Esophagus squamous epithelium (tissue), 5 donors: ENCODE results near the gene PPP1R9A. TPM values are rescaled to one million over a fixed set of nuclear protein-coding genes. Genes with fewer than 3 reads are reported as not detected.

Experiments
- DNase-seq: peaks from one replicate; lab custom pipeline; 2025; lab: John Stamatoyannopoulos, UW
- H3K27ac ChIP-seq, 4 donors: fragments of 200-600 bp; sonication (generic); one replicate each; pipeline ENCODE4 v1.5.1; 2016 to 2019; ENCODE audit warnings: mild to moderate bottlenecking in 1 of 4
- H3K27me3 ChIP-seq, 4 donors: fragments of 200-600 bp; sonication (generic); 1 replicate in 3 of 4; 2 replicates in 1 of 4; pipeline versions ENCODE4 v1.5.1 to v1.6.0; 2017 to 2021; ENCODE audit warnings: antibody characterized with exemption in 1 of 4
- H3K36me3 ChIP-seq, 3 donors: fragments of 200-600 bp; sonication (generic); one replicate each; pipeline ENCODE4 v1.5.1; 2016 to 2019
- H3K4me1 ChIP-seq, 3 donors: fragments of 200-600 bp; sonication (generic); one replicate each; pipeline ENCODE4 v1.5.1; 2017 to 2019
- H3K4me3 ChIP-seq, 4 donors: fragments of 200-600 bp; sonication (generic); 1 replicate in 3 of 4; 2 replicates in 1 of 4; pipeline ENCODE4 v1.5.1; 2016 to 2019; ENCODE audit warnings: mild to moderate bottlenecking in 2 of 4, moderate library complexity in 1 of 4
- H3K9me3 ChIP-seq, 3 donors: fragments of 200-600 bp; sonication (generic); one replicate each; pipeline ENCODE4 v1.5.1; 2016 to 2019
- CTCF ChIP-seq, 6 experiments: fragments of 450-650 bp in 4 of 6; fragments of 200-600 bp in 2 of 6; sonication (generic) in 2 of 6; IDR thresholded peaks; one replicate each; pipeline ENCODE4 v1.5.1; 2016 to 2019; ENCODE audit warnings: antibody characterized with exemption in 6 of 6, mild to moderate bottlenecking in 4 of 6, moderate library complexity in 4 of 6
- POLR2A ChIP-seq, 4 donors: fragments of 450-650 bp; IDR thresholded peaks; one replicate each; pipeline ENCODE4 v1.6.1; 2017; ENCODE audit warnings: antibody characterized with exemption in 4 of 4, mild to moderate bottlenecking in 4 of 4, moderate library complexity in 3 of 4
- WGBS, 2 donors: methylation state at CpG; one replicate each; pipeline ENCODE4 v1.1.5; 2018; 5-methylcytosine and 5-hydroxymethylcytosine counted together
- intact Hi-C: fragments of 100-400 bp; cut with DNase I; formaldehyde crosslinking; loops from one replicate; pipeline ENCODE4 v1.15.0; 2022
- total RNA-seq, 4 donors: library from RNA; depleted of rRNA; stranded (reverse); fragments of >200 nt; gene quantifications; one replicate each; pipeline ENCODE4 v1.1.0, GENCODE V29; 2016
- donor health status: DM: yes; HTN: yes; CAD: no.

The PPP1R9A gene
- total RNA-seq = 1 to 10 TPM in 2 of 4 donors, under 1 TPM in 2; 0.04 to 6.3 (median 1.0) TPM

DNA sequence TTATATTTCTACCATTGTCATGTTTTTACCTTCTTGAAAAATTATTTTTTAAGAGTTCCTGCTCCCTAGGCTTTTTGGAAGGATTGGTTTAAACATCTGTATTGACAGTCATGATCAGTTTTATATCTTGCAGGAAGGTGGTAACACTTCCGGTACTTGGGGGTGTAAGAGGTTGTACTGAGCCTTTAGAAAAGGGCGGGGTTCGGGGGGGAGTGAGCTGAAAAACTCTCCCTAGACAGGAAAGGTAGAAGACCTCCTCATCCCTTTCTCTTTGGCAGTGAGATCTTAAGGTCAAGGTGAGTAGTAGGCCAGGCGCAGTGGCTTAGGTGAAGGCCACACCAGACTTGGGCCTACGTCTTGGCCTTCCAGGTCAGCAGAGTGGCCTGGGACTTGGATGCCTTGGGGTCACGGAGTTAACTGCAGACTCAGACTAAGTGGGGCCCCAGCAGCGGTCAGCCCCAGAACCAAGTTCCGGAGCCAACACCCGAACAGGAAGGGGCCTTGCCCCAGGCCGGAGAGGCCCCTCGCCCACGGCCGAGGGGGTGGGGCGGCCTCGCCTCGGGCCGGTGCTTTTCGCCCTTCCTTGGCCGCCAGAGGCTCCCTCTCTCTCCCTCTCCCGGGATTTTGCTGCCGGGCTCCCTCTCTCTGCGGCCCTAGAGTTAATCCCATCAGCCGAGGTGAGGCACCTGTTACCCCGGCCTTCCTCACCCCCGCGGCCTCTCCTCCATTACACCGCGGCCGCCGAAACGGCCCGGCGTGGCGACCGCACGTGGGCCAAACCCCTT is at the start of gene PPP1R9A:
TSS of gene PPP1R9A (plus strand) at position 569 of the 785 bp plus-strand sequence. CDS start 2,520 bp downstream, outside the sequence.
- Histone ChIP-seq H3K4me3 (peak within 1 kb of the TSS; percentile 25 to 68 (median 54)), H3K27me3 (peaks cover 0 to 41% (median 0%) of the 10 kb centered on the region in 4 donors), H3K9me3 (no peaks in the 10 kb centered on the region), H3K4me1 (peaks cover 0 to 24% (median 9%) of the 10 kb centered on the region in 3 donors), H3K27ac (peak within 1 kb of the TSS; percentile 46 to 88 (median 68)), H3K36me3 (no peaks in the 10 kb centered on the region)
- intact Hi-C loops = no loop called here
- WGBS, 2 donors = 32 to 72% methylated on average over 9 to 10 of the region's 36 CpGs
- no peak for DNase-seq
- TF ChIP-seq CTCF (IDR thresholded peaks at IDR 0.05) (peak in 1 of 6 experiments; percentile 8), POLR2A (IDR thresholded peaks at IDR 0.05) (no peak)

DNA sequence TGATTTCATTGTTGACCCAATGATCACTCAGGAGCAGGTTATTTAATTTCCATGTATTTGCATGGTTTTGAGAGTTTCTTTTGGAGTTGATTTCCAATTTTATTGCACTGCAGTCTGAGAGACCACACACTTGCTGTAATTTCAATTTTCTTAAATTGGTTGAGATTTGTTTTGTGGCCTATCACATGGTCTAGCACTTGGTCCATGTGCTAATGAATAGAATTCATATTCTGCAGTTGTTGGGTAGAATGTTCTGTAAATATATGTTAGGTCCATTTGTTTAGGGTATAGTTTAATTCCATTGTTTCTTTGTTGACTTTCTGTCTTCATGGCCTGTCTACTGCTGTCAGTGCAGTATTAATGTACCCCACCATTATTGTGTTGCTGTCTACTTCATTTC is 36.3 kb upstream of the PPP1R9A start:
- TF ChIP-seq POLR2A (IDR thresholded peaks at IDR 0.05) (no peak), CTCF (IDR thresholded peaks at IDR 0.05) (no peak)
- Histone ChIP-seq H3K27ac (no peak overlapping the region), H3K4me3 (no peak overlapping the region), H3K27me3 (no peaks in the 10 kb centered on the region), H3K4me1 (no peaks in the 10 kb centered on the region), H3K36me3 (no peaks in the 10 kb centered on the region), H3K9me3 (no peaks in the 10 kb centered on the region)
- intact Hi-C loops = no loop called here
- DNase-seq = no peak

GRCh38 chr7:94873239-94873638 is 34.2 kb upstream of the PPP1R9A start:
- DNase-seq = no peak
- Histone ChIP-seq H3K27me3 (no peaks in the 10 kb centered on the region), H3K4me1 (no peaks in the 10 kb centered on the region), H3K36me3 (no peaks in the 10 kb centered on the region), H3K27ac (no peak overlapping the region), H3K4me3 (no peak overlapping the region), H3K9me3 (peaks cover 0 to 11% (median 0%) of the 10 kb centered on the region in 3 donors)
- intact Hi-C loops = no loop called here
- WGBS, 2 donors = 80 to 96% methylated on average over 2 to 3 of the region's 3 CpGs
- TF ChIP-seq POLR2A (IDR thresholded peaks at IDR 0.05) = no peak
- TF ChIP-seq CTCF (IDR thresholded peaks at IDR 0.05) = no peak

DNA sequence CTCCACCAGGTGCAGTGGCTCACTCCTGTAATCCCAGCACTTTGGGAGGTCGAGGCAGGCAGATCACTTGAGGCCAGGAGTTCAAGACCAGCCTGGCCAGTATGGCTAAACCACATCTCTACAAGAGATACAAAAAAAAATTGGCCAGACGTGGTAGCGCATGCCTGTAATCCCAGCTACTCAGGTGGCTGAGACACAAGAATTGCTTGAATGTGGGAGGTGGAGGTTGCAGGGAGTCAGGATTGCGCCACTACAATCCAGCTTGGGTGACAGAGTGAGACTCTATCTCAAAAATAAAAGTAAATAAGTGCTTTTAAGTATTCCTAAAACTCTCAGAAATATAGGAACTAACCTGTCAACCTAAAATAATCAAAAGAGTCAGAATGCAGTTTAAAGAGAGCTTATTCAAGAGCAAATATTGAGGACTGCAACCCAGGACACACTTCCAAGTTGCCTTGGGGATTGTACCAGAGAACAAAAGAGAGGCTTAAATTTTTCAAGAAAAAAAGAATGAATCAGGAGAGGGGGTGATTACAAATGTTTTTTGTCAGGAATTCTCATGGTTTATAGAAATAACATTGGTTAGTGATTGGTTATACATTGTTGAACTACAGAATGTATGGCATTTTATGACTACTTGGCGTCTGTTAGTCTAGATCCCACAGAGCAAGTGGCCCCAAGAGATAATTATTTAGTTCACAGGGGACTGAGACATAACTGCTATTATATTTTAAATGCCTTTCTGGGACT is 33.2 kb upstream of the PPP1R9A start:
- 62 to 63% methylated on average over 4 to 5 of the region's 5 CpGs for WGBS, 2 donors
- intact Hi-C loops = no loop called here
- Histone ChIP-seq H3K27me3 (no peaks in the 10 kb centered on the region), H3K9me3 (peaks cover 0 to 15% (median 0%) of the 10 kb centered on the region in 3 donors), H3K36me3 (no peaks in the 10 kb centered on the region), H3K27ac (no peak overlapping the region), H3K4me3 (no peak overlapping the region), H3K4me1 (no peaks in the 10 kb centered on the region)
- no peak for DNase-seq
- TF ChIP-seq CTCF (IDR thresholded peaks at IDR 0.05) (no peak), POLR2A (IDR thresholded peaks at IDR 0.05) (no peak)

DNA sequence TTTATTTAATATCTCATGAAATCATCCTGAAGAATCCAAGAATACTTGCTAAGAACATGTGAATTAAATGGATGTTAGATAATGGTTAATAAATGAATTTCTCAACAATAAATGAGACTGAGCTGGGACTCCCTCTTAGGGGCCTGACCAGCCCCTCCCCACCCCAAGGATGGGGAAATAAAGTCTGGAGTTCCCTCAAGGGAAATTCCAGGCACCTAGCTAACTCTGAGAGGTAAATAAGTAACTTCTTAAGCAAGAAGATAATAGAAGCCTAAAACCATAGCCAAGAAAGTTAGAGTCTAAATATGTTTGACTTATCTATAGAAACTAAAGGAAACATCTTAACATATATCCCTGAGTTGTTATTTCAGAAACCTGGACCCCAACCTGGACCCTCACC is 32.2 kb upstream of the PPP1R9A start:
- DNase-seq = no peak
- Histone ChIP-seq H3K9me3 (peaks cover 0 to 15% (median 0%) of the 10 kb centered on the region in 3 donors), H3K4me1 (no peaks in the 10 kb centered on the region), H3K36me3 (no peaks in the 10 kb centered on the region), H3K27ac (no peak overlapping the region), H3K27me3 (no peaks in the 10 kb centered on the region), H3K4me3 (no peak overlapping the region)
- intact Hi-C loops = no loop called here
- TF ChIP-seq POLR2A (IDR thresholded peaks at IDR 0.05) (no peak), CTCF (IDR thresholded peaks at IDR 0.05) (no peak)
